CD14-positive monocyte (primary cell): ENCODE data around the gene FBXO10. TPM values are rescaled to one million over a fixed set of nuclear protein-coding genes. Genes with fewer than 3 reads are reported as not detected.

Experiments
- DNase-seq, 3 donors: peaks; one replicate each; pipeline ENCODE4 v3.0.0-alpha.2; 2011 to 2022
- H2AFZ ChIP-seq: 2 replicates; pipeline ENCODE4 v1.6.0; 2012; ENCODE audit warnings: mild to moderate bottlenecking, low read depth, low read length, inconsistent platforms; ENCODE audit not compliant: insufficient read depth, poor library complexity, severe bottlenecking
- H3K27ac ChIP-seq, 2 donors: 1 replicate in 1 of 2; 2 replicates in 1 of 2; pipeline ENCODE4 v1.5.1; 2012 to 2013; ENCODE audit warnings: low read length in 2 of 2, control low read depth in 1 of 2, inconsistent platforms in 1 of 2, low read depth in 1 of 2, mild to moderate bottlenecking in 1 of 2
- H3K27me3 ChIP-seq, 2 donors: one replicate each; pipeline versions ENCODE4 v1.6.0 to v1.6.1; 2011 to 2013; ENCODE audit warnings: low read length in 2 of 2; ENCODE audit not compliant: control insufficient read depth in 2 of 2, insufficient read depth in 2 of 2
- H3K36me3 ChIP-seq, 2 donors: replicated peaks in 1 of 2; 1 replicate in 1 of 2; 2 replicates in 1 of 2; pipeline versions ENCODE4 v1.5.1 to v1.6.1; 2012 to 2013; ENCODE audit warnings: low read length in 2 of 2, control low read depth in 1 of 2, inconsistent platforms in 1 of 2, mild to moderate bottlenecking in 1 of 2; ENCODE audit not compliant: insufficient read depth in 2 of 2, control insufficient read depth in 1 of 2
- H3K4me1 ChIP-seq, 2 donors: 1 replicate in 1 of 2; 2 replicates in 1 of 2; pipeline versions ENCODE4 v1.5.1 to v1.6.1; 2012 to 2013; ENCODE audit warnings: low read length in 2 of 2, control low read depth in 1 of 2, inconsistent platforms in 1 of 2, mild to moderate bottlenecking in 1 of 2, moderate library complexity in 1 of 2; ENCODE audit not compliant: insufficient read depth in 2 of 2, control insufficient read depth in 1 of 2
- H3K4me2 ChIP-seq: replicated peaks from 2 replicates; pipeline ENCODE3; 2012; ENCODE audit warnings: low read length, moderate library complexity, mild to moderate bottlenecking; ENCODE audit not compliant: poor library complexity, severe bottlenecking; ENCODE audit errors: extremely low read depth
- H3K4me3 ChIP-seq, 3 experiments: fragments of 200-600 bp in 1 of 3; sonication (generic) in 1 of 3; replicated peaks in 1 of 3; 1 replicate in 2 of 3; 2 replicates in 1 of 3; pipeline ENCODE4 v1.5.1; 2011 to 2013; ENCODE audit warnings: low read length in 3 of 3, mild to moderate bottlenecking in 3 of 3, control low read depth in 2 of 3, low read depth in 2 of 3, inconsistent platforms in 1 of 3, moderate library complexity in 1 of 3
- H3K79me2 ChIP-seq: 2 replicates; pipeline ENCODE4 v1.6.0; 2012; ENCODE audit warnings: mild to moderate bottlenecking, control low read depth, inconsistent platforms, low read length, moderate library complexity; ENCODE audit not compliant: insufficient read depth
- H3K9ac ChIP-seq: 2 replicates; pipeline ENCODE4 v1.6.0; 2017; ENCODE audit warnings: low read length, mild to moderate bottlenecking; ENCODE audit not compliant: insufficient read depth, poor library complexity, severe bottlenecking
- H3K9me3 ChIP-seq, 2 donors: replicated peaks in 1 of 2; 1 replicate in 1 of 2; 2 replicates in 1 of 2; pipeline versions ENCODE4 v1.5.1 to v1.6.1; 2012 to 2013; ENCODE audit warnings: low read length in 2 of 2, control low read depth in 1 of 2; ENCODE audit not compliant: control insufficient read depth in 1 of 2, insufficient read depth in 1 of 2
- H4K20me1 ChIP-seq: 2 replicates; pipeline ENCODE4 v1.6.0; 2012; ENCODE audit warnings: mild to moderate bottlenecking, low read length, control low read depth, moderate library complexity; ENCODE audit not compliant: insufficient read depth
- H3K27ac Mint-ChIP-seq, 7 donors: one replicate each; pipeline ENCODE4 v1.8.0; 2020; ENCODE audit warnings: mild to moderate bottlenecking in 7 of 7, mixed read lengths in 7 of 7, moderate library complexity in 6 of 7, inconsistent platforms in 2 of 7
- H3K27me3 Mint-ChIP-seq, 3 donors: one replicate each; pipeline ENCODE4 v1.8.0; 2021 to 2022; ENCODE audit warnings: low read depth in 3 of 3, mild to moderate bottlenecking in 3 of 3, mixed read lengths in 3 of 3, moderate library complexity in 3 of 3, inconsistent platforms in 1 of 3
- H3K36me3 Mint-ChIP-seq, 2 donors: one replicate each; pipeline ENCODE4 v1.8.0; 2020; ENCODE audit warnings: mixed read lengths in 2 of 2, inconsistent platforms in 1 of 2, mild to moderate bottlenecking in 1 of 2
- H3K4me1 Mint-ChIP-seq: one replicate; pipeline ENCODE4 v1.8.0; 2020; ENCODE audit warnings: mild to moderate bottlenecking, mixed read lengths
- H3K4me3 Mint-ChIP-seq, 2 donors: one replicate each; pipeline ENCODE4 v1.8.0; 2020; ENCODE audit warnings: mild to moderate bottlenecking in 2 of 2, mixed read lengths in 2 of 2, moderate library complexity in 1 of 2
- H3K9me3 Mint-ChIP-seq, 7 donors: one replicate each; pipeline ENCODE4 v1.8.0; 2020 to 2022; ENCODE audit warnings: mixed read lengths in 7 of 7, mild to moderate bottlenecking in 6 of 7, moderate library complexity in 6 of 7, inconsistent platforms in 2 of 7
- CTCF ChIP-seq: fragments of 200-600 bp; IDR thresholded peaks from one replicate; pipeline ENCODE4 v1.8.0; 2022; ENCODE audit warnings: antibody characterized with exemption, mild to moderate bottlenecking
- WGBS: methylation state at CpG from one replicate; pipeline ENCODE4 v1.1.5; 2013; ENCODE audit warnings: missing lambda C conversion rate; ENCODE audit not compliant: insufficient coverage; 5-methylcytosine and 5-hydroxymethylcytosine counted together
- intact Hi-C, 2 donors: fragments of 100-400 bp; cut with micrococcal nuclease; formaldehyde crosslinking; loops; one replicate each; pipeline versions ENCODE4 v1.15.0 to v1.15.1; 2023
- polyA plus RNA-seq, 3 donors: library from polyadenylated mRNA; depleted of rRNA in 1 of 3; unstranded in 2 of 3; stranded (reverse) in 1 of 3; fragments of 300-500 nt in 2 of 3; fragments of >200 nt in 1 of 3; fragmentation: Illumina TruSeq in 2 of 3; gene quantifications; 1 replicate in 2 of 3; 2 replicates in 1 of 3; pipeline ENCODE4 v1.2.3, GENCODE V29; 2012 to 2021

Gene FBXO10
- polyA plus RNA-seq, 3 donors, result 0.08 to 1.5 TPM; not detected in 1

- H3K4me1 Mint-ChIP-seq, result no peaks in the 10 kb centered on the region
- peak overlapping the region in 2 of 7 donors; percentile 37 to 59 for H3K27ac Mint-ChIP-seq
- WGBS, result 100% methylated on average over 2 of the region's 3 CpGs
- no peak for TF ChIP-seq CTCF
- Histone ChIP-seq H3K36me3 (no peaks in the 10 kb centered on the region), H3K27ac (no peak overlapping the region), H2AFZ (no peak overlapping the region), H3K9ac (no peak overlapping the region), H3K9me3 (no peaks in the 10 kb centered on the region), H3K27me3 (no peaks in the 10 kb centered on the region), H3K4me1 (no peaks in the 10 kb centered on the region), H3K4me3 (no peak overlapping the region), H3K4me2 (no peak overlapping the region), H3K79me2 (no peaks in the 10 kb centered on the region), H4K20me1 (no peaks in the 10 kb centered on the region)
- DNase-seq, result no peak
- no peak overlapping the region for H3K4me3 Mint-ChIP-seq
- peaks cover 3 to 6% of the 10 kb centered on the region in 2 donors for H3K36me3 Mint-ChIP-seq
- intact Hi-C loops, result no loop called here
- H3K27me3 Mint-ChIP-seq, result no peaks in the 10 kb centered on the region
- peaks cover 0 to 1% (median 0%) of the 10 kb centered on the region in 7 donors for H3K9me3 Mint-ChIP-seq
Measured at GRCh38 chr9:37520641-37521040, 55.5 kb downstream of the FBXO10 start.

GRCh38 chr9:37517923-37518322, 58.3 kb downstream of the FBXO10 start:
- intact Hi-C loops, result no loop called here
- Mint-ChIP-seq H3K36me3 (peaks cover 0 to 3% of the 10 kb centered on the region in 2 donors), H3K9me3 (peaks cover 0 to 1% (median 0%) of the 10 kb centered on the region in 7 donors), H3K27me3 (no peaks in the 10 kb centered on the region), H3K27ac (no peak overlapping the region), H3K4me3 (no peak overlapping the region), H3K4me1 (no peaks in the 10 kb centered on the region)
- Histone ChIP-seq H3K9me3 (no peaks in the 10 kb centered on the region), H3K79me2 (no peaks in the 10 kb centered on the region), H3K36me3 (no peaks in the 10 kb centered on the region), H3K27ac (no peak overlapping the region), H3K4me1 (no peaks in the 10 kb centered on the region), H3K9ac (no peak overlapping the region), H4K20me1 (no peaks in the 10 kb centered on the region), H2AFZ (no peak overlapping the region), H3K4me3 (no peak overlapping the region), H3K27me3 (no peaks in the 10 kb centered on the region), H3K4me2 (no peak overlapping the region)
- TF ChIP-seq CTCF, result no peak
- DNase-seq, result no peak
- WGBS, result 94% methylated on average over 12 of the region's 13 CpGs
